WERI-Rb-1 (cell line): ENCODE measurements around the gene CLASRP.
A peak's percentile ranks its signal among the peaks of the same experiment; 100 is the strongest.

Source experiments
- DNase-seq: peaks from one replicate; pipeline ENCODE4 v3.0.0-alpha.2; 2020
- H3K27ac ChIP-seq: fragments of 250-450 bp; sonication (Bioruptor Pico); 2 replicates; pipeline ENCODE4 v1.5.1; 2020; ENCODE audit warnings: mild to moderate bottlenecking, moderate library complexity
- H3K27me3 ChIP-seq: fragments of 250-450 bp; sonication (Bioruptor Pico); 2 replicates; pipeline ENCODE4 v1.5.1; 2021; ENCODE audit warnings: mild to moderate bottlenecking, low read depth, moderate library complexity; ENCODE audit not compliant: insufficient read depth, severe bottlenecking
- H3K36me3 ChIP-seq: fragments of 250-450 bp; sonication (Bioruptor Pico); 2 replicates; pipeline ENCODE4 v1.5.1; 2020; ENCODE audit warnings: mild to moderate bottlenecking, moderate library complexity
- H3K4me3 ChIP-seq: 2 replicates; pipeline ENCODE4 v1.5.1; 2011; ENCODE audit warnings: low read depth, mild to moderate bottlenecking, control low read depth, low read length
- H3K9me3 ChIP-seq: fragments of 250-450 bp; sonication (Bioruptor Pico); 2 replicates; pipeline ENCODE4 v1.5.1; 2021; ENCODE audit warnings: mild to moderate bottlenecking, moderate library complexity; ENCODE audit not compliant: severe bottlenecking
- CTCF ChIP-seq: IDR thresholded peaks from 2 replicates; pipeline ENCODE4 v1.5.1; 2011; ENCODE audit warnings: low read depth, mild to moderate bottlenecking, control low read depth, inconsistent platforms, low read length

CLASRP gene

GRCh38 chr19:45016388-45017314, 22.2 kb upstream of the CLASRP start:
- TF ChIP-seq CTCF: peak; percentile 60
- H3K36me3 ChIP-seq: no peaks in the 10 kb centered on the region
- H3K4me3 ChIP-seq: no peak overlapping the region

GRCh38 chr19:45019187-45019586, 19.7 kb upstream of the CLASRP start:
- no peak for DNase-seq
- TF ChIP-seq CTCF: no peak
- no peaks in the 10 kb centered on the region for H3K9me3 ChIP-seq
- no peak overlapping the region for H3K27ac ChIP-seq
- H3K4me3 ChIP-seq: no peak overlapping the region
- H3K27me3 ChIP-seq: no peaks in the 10 kb centered on the region
- no peaks in the 10 kb centered on the region for H3K36me3 ChIP-seq

More at GRCh38 chr19:45016388-45017314, 22.2 kb upstream of the CLASRP start:
- H3K9me3 ChIP-seq: no peaks in the 10 kb centered on the region
- DNase-seq: peak; percentile 79
- H3K27me3 ChIP-seq: no peaks in the 10 kb centered on the region
- H3K27ac ChIP-seq: no peak overlapping the region

- DNase-seq: no peak
- no peaks in the 10 kb centered on the region for H3K36me3 ChIP-seq
Observed at GRCh38 chr19:45020071-45020470, 18.8 kb upstream of the CLASRP start.

GRCh38 chr19:45021971-45022370, 16.9 kb upstream of the CLASRP start:
- Histone ChIP-seq H3K4me3 (no peak overlapping the region), H3K27ac (no peak overlapping the region), H3K9me3 (no peaks in the 10 kb centered on the region), H3K36me3 (no peaks in the 10 kb centered on the region), H3K27me3 (no peaks in the 10 kb centered on the region)
- no peak for DNase-seq
- TF ChIP-seq CTCF: no peak

More at GRCh38 chr19:45020071-45020470, 18.8 kb upstream of the CLASRP start:
- no peak for TF ChIP-seq CTCF
- no peak overlapping the region for H3K27ac ChIP-seq
- H3K27me3 ChIP-seq: no peaks in the 10 kb centered on the region
- H3K4me3 ChIP-seq: no peak overlapping the region
- no peaks in the 10 kb centered on the region for H3K9me3 ChIP-seq

- H3K36me3 ChIP-seq: no peaks in the 10 kb centered on the region
Observed at GRCh38 chr19:45023048-45023447, 15.8 kb upstream of the CLASRP start.

More at GRCh38 chr19:45023048-45023447, 15.8 kb upstream of the CLASRP start:
- Histone ChIP-seq H3K27me3 (no peaks in the 10 kb centered on the region), H3K4me3 (no peak overlapping the region), H3K9me3 (no peaks in the 10 kb centered on the region), H3K27ac (no peak overlapping the region)
- DNase-seq: no peak
- no peak for TF ChIP-seq CTCF
